ENCODE measurements around the gene BRMS1L. TPM values are rescaled to one million over a fixed set of nuclear protein-coding genes. Genes with fewer than 3 reads are reported as not detected.

Gene BRMS1L
- total and polyA plus RNA-seq, 9 of the 15 experiments (the other 6 are each of a cell fraction or from before 2014, with no cell fraction given), result 1.2 to 4.7 (median 3.3) TPM

DNA sequence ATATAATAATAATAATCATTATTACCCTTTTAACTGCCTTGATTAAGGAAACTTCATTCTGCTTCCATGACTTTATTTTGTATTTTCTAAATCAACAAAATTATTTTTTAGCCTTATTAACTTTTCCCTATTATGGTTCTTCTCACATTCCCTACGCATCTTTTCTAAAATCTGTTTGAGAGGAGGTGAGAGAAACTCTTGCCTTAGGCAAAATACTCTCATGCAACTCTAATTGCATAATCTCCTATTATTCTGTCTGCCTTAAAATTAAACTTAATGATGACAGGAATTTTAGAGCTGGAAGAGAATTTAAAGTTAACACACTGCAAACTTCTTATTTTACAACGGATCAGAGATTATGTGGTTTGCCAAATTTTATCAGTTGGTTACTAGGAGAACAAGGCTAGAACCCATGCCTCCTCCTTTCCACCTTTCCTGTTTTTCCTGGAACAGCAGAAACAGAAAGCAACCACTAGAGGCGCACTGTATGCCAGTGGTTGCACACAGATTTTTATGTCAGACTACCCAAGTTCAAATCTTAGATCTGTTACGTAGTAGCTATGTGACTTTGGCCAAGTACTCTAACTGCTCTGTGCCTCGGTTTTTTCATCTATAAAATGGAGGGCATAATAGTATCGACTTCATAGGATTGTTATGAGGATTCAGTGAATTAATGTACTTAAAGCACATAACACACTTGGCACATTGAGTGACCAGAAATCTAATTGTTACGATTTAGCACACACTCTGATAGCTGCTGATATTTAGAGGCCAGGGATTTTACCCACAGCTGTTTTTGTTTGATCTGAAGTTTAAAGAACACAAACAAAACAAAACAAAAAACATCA is 4.3 kb upstream of the BRMS1L start (continued):
- TF ChIP-seq, protein P1, sequence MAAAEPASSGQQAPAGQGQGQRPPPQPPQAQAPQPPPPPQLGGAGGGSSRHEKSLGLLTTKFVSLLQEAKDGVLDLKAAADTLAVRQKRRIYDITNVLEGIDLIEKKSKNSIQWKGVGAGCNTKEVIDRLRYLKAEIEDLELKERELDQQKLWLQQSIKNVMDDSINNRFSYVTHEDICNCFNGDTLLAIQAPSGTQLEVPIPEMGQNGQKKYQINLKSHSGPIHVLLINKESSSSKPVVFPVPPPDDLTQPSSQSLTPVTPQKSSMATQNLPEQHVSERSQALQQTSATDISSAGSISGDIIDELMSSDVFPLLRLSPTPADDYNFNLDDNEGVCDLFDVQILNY (CRISPR knock-in tag; IDR thresholded peaks at IDR 0.05), result no peak
- TF ChIP-seq, protein P2, sequence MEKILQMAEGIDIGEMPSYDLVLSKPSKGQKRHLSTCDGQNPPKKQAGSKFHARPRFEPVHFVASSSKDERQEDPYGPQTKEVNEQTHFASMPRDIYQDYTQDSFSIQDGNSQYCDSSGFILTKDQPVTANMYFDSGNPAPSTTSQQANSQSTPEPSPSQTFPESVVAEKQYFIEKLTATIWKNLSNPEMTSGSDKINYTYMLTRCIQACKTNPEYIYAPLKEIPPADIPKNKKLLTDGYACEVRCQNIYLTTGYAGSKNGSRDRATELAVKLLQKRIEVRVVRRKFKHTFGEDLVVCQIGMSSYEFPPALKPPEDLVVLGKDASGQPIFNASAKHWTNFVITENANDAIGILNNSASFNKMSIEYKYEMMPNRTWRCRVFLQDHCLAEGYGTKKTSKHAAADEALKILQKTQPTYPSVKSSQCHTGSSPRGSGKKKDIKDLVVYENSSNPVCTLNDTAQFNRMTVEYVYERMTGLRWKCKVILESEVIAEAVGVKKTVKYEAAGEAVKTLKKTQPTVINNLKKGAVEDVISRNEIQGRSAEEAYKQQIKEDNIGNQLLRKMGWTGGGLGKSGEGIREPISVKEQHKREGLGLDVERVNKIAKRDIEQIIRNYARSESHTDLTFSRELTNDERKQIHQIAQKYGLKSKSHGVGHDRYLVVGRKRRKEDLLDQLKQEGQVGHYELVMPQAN (IDR thresholded peaks at IDR 0.05; ENCODE audit: borderline replicate concordance), result no peak
- TF ChIP-seq, protein P3, sequence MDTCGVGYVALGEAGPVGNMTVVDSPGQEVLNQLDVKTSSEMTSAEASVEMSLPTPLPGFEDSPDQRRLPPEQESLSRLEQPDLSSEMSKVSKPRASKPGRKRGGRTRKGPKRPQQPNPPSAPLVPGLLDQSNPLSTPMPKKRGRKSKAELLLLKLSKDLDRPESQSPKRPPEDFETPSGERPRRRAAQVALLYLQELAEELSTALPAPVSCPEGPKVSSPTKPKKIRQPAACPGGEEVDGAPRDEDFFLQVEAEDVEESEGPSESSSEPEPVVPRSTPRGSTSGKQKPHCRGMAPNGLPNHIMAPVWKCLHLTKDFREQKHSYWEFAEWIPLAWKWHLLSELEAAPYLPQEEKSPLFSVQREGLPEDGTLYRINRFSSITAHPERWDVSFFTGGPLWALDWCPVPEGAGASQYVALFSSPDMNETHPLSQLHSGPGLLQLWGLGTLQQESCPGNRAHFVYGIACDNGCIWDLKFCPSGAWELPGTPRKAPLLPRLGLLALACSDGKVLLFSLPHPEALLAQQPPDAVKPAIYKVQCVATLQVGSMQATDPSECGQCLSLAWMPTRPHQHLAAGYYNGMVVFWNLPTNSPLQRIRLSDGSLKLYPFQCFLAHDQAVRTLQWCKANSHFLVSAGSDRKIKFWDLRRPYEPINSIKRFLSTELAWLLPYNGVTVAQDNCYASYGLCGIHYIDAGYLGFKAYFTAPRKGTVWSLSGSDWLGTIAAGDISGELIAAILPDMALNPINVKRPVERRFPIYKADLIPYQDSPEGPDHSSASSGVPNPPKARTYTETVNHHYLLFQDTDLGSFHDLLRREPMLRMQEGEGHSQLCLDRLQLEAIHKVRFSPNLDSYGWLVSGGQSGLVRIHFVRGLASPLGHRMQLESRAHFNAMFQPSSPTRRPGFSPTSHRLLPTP (IDR thresholded peaks at IDR 0.05; ENCODE audit: borderline replicate concordance, extremely low read depth, insufficient read length), result no peak

Measured in K562 (cell line).